Stimulated activated CD8-positive, alpha-beta memory T cell treated with anti-CD3 and anti-CD28 coated beads, Interleukin-15, amount 100 ng/mL, for 4 hours (primary cell): ENCODE results near the gene HHATL.

Experiments
- DNase-seq, 2 donors: peaks; one replicate each; pipeline ENCODE4 v3.0.0-alpha.2; 2020; ENCODE audit warnings: low read depth in 2 of 2

HHATL gene

GRCh38 chr3:42684632-42685362 lies 17.8 kb downstream of the HHATL start:
- DNase-seq, result no peak

- DNase-seq, result no peak
Measured at GRCh38 chr3:42683875-42684598, 18.6 kb downstream of the HHATL start.

DNA sequence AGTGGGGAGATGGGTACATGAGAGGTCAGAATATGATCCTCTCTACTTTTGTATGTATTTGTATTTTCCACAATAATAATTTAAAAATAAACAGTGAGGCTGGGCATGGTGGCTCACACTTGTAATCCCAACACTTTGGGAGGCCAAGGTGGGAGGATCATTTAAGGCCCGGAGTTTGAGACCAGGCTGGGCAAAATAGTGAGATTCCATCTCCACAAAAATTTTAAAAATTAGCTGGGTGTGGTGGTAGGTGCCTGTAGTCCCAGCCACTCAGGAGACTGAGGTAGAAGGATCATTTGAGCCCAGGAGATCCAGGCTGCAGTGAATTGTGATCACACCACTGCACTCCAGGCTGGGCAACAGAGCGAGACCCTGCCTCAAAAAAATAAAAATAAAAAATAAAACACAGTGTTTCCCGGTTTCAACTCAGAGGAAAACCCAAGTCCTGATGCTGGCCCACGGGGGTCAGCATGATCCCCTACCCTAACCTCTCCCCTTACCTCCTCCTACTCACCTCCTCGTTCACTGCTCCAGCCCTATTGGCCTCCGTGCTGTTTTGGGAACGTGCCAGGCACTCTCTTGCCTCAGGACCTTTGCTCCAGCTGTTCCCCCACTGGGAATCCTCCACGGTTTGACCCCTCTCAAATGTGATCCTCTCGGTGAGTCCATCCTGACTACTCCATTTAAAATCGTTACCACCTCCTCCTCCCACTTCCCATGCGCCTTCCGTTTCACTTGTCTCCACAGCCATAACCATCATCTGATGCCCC lies 20.1 kb downstream of the HHATL start:
- DNase-seq, result no peak

DNA sequence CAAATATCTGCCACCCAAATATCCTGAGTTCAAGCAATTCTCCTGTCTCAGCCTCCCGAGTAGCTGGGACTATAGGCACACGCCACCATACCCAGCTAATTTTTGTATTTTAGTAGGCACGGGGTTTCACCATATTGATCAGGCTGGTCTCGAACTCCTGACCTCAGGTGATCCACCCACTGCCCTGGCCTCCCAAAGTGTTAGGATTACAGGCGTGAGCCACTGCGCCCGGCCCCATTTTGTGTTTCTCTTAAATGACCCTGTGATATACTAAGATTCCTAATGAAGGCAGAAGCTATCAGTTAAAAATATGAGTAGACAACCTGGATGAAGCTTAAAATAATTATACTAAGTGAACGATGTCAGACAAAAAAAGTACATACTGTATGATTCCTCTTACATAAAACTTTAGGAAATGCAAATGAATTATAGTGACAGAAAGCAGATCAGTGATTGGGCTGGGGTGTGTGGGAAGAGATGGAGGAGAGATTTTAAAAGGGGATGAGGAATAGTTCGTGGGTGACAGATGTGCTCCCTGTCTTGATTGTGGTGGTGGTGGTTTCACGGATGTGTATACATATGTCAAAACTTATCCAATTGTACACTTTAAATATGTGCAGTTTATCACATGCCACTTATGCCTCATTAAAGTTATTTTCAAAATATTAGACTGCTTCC lies 21.1 kb downstream of the HHATL start:
- DNase-seq, result no peak

DNA sequence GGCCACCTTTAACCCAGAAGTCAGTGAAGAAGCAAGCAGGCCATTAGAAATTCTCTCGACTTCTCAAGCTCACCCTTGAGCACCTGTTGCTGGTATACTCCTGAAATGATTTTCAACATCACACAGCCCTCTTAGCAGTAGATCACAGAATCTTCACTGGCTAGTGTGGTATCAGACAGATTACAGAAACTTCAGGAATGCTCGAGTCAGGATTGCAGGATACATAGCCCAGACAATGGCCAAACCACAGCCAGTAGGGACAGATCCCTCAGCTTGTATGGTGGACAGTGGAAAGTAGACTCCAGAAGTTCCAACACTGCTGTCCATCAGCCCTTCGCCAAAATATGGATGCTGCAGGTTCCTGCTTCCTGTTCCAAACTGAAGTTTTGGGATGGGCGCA lies 21.8 kb downstream of the HHATL start:
- DNase-seq, result no peak

DNA sequence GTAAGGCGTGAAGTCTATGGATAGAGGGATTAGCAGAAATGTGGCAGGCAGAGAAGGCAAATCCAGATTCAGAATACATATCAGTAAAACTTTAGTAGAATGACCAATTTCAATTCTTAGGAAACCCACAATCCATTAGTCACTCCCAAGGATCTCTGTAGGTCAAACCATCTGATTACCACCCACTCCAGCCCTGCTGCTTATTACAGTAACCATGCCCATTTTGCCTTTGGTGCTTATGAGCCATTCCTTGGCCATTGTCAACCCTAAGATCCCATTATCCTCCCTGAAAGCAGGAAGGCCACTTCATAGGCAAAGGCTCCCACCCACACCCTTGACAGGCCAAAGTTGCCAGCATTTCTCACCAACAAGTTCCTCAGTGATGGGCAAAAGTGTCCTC lies 22.3 kb downstream of the HHATL start:
- DNase-seq, result no peak

GRCh38 chr3:42678447-42678846 lies 24.2 kb downstream of the HHATL start:
- no peak for DNase-seq

DNA sequence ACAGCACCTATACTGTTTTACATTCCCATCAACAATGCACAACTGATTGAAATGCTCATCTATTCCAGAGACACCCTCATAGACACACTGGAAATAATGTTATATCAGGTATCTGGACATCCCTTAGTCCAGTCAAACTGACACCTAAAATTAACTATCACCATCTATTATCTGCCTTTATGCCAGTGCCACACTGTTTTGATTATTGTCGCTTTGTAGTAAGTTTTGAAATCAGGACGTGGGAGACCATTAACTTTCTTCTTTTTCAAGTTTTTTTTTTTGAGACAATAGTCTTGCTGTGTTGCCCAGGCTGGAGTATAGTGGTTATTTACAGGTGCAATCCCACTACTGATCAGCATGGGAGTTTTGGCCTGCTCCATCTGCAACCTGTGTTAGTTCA lies 26.7 kb downstream of the HHATL start:
- no peak for DNase-seq

- no peak for DNase-seq
Measured at GRCh38 chr3:42674146-42674545, 28.5 kb downstream of the HHATL start.

GRCh38 chr3:42673082-42673481 lies 29.5 kb downstream of the HHATL start:
- DNase-seq, result no peak

GRCh38 chr3:42672515-42672914 lies 30.1 kb downstream of the HHATL start:
- no peak for DNase-seq

- no peak for DNase-seq
Measured at GRCh38 chr3:42670670-42671069, 31.9 kb downstream of the HHATL start.

DNA sequence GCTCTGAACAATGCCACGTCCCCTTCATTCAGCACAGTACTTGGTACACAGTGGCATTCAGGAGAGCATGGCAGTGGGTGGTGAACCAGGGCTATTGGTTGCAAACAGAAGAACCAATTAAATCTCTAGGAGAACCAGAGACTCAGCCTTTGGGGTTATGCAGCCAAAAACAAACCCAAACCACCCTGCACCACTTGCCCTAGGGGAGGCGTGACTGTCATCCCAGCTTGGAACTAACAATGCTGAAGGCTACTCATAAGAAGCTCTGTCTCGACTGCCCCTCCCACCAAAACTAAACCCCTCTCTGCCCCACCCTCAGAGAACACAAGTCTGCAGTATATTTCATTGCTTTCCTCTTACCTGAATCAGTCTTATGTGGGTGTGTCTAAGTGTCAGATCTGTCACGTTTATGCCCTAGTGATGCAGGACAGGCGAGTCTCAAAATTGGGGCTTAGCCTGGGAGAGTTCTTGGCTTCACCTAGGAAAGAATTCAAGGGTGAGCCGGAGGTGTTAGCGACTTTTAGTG lies 32.5 kb downstream of the HHATL start:
- DNase-seq, result no peak

DNA sequence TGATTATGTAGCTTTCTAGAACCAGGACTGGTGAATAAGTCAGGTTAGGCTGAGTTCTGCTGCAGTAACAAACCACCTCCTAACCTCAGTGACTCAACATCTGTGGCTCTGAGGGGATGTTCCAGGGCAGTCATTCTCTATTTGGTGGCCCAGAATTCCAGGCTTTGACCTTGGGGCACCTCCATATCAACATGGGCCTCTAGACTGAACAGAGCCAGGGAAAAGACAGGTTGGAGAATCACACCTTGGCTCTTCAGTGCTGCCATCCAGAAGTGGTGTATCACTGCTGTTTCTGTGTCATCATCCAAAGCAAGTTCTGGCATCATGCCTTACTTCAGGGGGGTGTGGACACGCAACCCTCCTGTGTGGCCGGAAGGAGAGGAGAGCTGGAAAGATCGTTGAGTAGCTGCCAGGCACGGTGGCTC lies 33.8 kb downstream of the HHATL start:
- no peak for DNase-seq

GRCh38 chr3:42668413-42668760 lies 34.2 kb downstream of the HHATL start:
- no peak for DNase-seq

- DNase-seq, result no peak
Measured at GRCh38 chr3:42667523-42668412, 34.8 kb downstream of the HHATL start.

- no peak for DNase-seq
Measured at GRCh38 chr3:42667096-42667522, 35.5 kb downstream of the HHATL start.

- DNase-seq, result no peak
Measured at GRCh38 chr3:42666577-42666998, 36.0 kb downstream of the HHATL start.

DNA sequence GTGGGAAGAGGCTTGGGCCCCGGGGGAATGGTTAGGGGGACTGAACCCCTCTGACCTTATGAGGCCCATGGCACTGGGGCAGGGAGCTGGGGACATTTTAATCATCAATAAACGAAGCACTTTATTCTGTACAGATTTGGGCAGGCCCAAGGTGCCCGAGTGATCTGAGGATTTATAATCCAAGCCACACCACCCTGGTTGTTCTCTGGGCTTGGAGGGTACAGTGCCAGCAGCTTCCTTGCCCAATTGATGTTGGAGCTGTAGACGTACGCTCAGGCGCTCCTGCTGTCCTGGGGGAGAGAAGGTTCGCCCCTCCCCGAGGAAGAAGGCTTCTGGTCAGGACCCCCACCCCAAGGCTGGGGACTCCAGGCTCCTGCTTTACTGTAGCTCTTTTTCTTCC lies 36.6 kb downstream of the HHATL start:
- no peak for DNase-seq

DNA sequence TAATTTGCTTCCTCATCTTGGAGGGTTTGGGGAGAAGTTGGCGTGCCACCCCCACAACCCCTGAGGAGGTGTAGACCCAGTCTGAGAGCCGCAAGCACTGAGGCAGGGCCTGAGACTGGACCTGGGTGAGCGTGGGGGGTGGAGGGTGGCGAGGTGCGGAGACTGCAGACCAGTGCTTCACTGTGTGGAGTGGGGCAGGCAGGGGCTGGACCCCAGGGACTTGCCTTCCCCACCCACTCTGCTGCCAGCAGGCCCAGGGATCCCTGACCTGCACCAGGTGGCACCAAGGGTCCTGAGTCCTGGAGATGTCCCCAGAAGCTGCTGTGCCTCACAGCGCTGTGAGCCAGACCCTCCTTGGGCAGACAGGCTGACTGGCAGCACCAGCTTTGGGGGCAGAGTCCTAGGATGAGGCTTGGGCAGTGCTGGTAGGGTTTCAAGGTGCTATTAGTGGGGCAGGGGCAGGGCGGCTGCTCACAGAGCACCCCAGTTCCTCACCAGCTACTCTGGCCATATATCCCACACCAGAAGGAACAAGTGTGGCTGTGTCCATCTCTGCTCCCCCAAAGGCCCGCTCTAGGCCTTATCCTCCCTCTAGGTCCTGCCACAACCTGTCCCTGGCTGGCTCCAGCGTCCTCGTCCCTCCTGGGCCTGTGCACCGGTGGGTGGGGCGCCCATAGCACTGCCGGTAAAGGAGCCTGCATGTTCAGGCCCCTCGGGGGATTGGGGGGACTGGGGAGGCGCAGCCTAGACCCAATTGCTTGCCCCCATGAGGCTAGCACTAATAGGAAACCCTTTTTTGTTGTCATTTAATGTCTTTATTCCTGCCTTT lies 37.3 kb downstream of the HHATL start:
- DNase-seq, result no peak
